ENCODE results near the gene SLC22A23. TPM values are rescaled to one million over a fixed set of nuclear protein-coding genes. Genes with fewer than 3 reads are reported as not detected.

SLC22A23 gene
- polyA plus RNA-seq, 4 donors, result 9.8 to 12.4 (median 11.4) TPM

DNA sequence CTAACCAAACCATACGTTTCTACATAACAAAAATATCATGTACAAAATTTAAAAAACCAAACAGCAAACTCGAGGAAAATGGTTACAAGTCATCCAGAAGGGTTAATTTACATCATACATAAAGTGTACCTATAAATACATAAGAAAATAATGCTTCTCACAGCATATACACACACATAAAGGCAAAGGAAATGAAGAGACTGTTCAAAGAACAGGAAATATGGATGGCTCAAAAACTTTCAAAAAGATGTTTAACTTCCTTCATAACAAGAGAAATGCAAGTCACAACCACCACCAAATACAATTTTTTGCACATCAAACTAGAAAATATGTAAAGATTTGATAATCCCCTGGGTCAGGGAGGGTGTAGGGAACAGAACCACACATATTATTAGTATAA is 7.5 kb downstream of the SLC22A23 start:
- DNase-seq (ENCODE audit: low read depth in 4 of 4, low spot score in 3 of 4), result no peak

DNA sequence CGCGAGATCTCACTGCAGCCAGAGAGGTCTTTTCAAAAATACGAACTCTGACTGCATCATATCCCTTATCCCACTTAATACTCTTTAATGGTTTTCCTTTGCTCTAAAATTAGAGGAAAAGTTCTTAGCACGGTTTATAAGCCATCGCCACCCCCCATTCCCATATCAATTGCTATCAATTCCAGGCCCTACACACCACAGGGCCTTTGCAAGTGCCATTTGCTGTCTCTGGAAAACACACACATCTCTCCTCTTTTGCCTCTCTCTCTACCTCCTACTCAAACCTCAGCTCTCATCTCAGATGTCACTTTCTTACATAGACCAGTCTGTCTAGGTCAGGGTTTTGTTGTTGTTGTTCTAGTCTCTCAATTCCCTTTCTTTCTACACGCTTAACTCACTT is 9.8 kb downstream of the SLC22A23 start:
- DNase-seq (ENCODE audit: low read depth in 4 of 4, low spot score in 3 of 4), result no peak

DNA sequence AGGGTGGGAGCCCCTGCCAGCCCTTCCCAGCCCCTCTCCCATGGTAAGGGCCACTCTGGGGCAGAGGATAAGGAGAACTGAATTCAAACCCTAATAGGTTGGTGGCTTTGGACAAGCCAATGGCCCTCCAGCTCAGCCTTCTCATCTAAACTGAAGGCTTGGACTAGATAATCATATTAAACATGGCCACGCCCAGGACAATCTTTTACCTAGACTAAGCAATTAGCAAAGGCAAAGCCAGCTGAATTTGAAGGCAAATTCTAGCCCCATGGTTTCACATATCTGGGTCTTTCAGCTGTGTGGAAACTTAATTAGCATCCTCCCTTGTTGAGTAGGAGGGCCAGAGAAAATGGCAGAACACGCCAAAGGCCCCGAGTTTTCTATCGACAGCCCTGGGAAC is 10.7 kb downstream of the SLC22A23 start:
- no peak for DNase-seq (ENCODE audit: low read depth in 4 of 4, low spot score in 3 of 4)

DNA sequence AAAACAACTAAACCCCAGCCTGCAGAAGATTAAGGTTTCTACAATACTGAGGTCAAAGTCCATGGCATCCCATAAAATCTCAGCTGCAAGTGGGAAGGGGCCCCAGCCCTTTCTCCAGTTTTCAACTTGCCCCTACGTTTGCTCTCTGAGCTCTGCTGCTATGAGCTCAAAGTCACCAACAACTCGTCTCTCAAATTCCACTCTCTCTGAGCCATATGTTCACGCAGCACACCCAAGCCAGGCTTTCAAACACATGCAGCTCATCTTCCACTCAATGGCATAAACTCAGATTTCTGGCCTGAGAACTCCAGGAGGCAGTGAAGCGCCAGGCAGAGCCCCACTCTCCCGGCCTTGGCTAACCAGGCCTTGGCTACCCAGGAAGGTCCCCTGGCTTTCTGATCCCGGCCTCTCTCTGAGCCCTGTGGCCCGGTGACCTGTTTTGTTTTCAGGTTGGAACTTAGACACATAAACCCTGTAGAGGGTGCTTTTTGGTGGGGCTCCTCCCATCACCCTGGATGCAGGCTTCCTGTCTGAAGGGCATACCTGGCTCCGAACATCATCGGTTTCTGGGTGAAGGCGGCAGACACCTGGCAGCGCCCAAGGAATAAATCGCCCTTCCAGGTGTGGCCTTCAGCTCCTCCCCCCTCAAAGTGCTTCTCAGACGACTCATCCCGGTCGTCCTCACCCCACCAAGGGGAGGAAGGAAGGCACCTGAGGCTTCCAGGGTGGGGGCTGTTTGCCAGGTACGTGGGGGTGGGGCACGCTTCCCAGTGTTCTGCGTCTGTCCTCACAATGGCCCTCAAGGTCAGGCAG is 12.4 kb downstream of the SLC22A23 start:
- no peak for DNase-seq (ENCODE audit: low read depth in 4 of 4, low spot score in 3 of 4)

DNA sequence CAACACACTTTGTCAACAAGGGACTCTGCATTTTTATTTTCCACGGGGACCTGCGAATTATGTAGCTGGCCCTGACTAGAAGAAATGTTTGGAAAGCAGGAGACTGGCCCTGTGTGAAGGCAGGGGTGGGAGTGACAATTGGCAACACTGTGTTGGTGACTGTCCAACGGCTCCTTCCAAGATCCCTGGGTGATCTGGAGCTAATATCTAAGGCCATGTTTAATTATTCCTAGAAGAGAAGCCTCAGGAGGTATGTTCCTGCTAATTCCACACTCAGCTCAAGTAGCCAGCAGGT is 13.7 kb downstream of the SLC22A23 start:
- no peak for DNase-seq (ENCODE audit: low read depth in 4 of 4, low spot score in 3 of 4)

DNA sequence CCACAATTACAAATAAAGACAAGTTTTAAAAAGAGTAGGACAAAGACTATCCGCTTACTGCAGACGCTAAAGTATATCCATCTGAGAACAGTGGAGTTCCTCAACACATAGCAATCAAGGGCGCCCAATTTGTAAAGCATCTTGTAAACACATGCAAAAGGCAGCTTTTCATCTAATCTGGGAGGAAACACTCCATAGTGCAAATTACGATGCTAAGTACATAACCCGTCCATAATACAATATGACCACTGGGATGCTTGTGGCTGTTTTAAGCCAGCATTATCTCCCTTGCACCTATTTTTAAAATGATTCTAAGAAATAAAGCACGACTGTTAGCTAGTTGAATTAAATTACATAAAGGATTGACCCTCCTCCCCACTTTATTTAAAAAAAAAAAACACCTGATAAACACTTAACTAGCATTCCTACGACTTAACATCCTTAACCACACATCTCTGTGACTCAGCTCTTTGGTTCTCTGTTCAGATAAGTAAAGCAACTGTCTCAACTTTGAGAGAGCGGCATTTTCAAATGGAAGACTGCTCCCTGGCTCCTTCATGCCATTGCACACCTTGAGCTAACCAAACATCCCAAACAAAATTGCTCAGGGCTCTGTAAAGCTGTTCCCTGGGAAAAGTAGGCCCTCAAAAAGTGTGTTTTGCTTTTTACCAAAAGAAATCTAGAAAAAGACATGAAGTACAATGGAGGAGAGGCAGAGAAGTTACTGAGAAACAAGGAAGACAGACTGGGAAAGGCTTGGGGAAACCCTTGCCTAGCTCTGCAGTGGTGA is 14.2 kb downstream of the SLC22A23 start:
- DNase-seq (ENCODE audit: low read depth in 4 of 4, low spot score in 3 of 4), result no peak

DNA sequence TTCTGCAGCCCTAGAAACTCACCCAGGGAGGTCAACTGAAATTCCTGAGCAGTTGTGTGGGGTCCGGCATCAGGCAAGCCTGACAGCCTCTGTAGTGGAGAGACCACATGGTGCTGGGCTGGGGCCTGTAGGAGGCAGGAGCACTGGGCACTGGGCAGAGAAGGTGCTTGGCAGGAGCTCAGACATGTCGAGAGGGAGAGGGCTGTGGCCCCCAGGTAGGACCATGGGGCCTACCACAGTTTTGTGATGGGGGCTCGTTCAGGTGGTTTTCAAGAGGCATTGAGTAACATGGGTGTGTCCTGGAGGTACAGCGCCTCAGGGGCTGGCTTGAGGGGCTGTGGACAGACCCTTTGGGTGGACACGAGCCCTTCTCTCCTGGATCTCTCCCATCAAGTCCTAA is 15.9 kb downstream of the SLC22A23 start:
- no peak for DNase-seq (ENCODE audit: low read depth in 4 of 4, low spot score in 3 of 4)

DNA sequence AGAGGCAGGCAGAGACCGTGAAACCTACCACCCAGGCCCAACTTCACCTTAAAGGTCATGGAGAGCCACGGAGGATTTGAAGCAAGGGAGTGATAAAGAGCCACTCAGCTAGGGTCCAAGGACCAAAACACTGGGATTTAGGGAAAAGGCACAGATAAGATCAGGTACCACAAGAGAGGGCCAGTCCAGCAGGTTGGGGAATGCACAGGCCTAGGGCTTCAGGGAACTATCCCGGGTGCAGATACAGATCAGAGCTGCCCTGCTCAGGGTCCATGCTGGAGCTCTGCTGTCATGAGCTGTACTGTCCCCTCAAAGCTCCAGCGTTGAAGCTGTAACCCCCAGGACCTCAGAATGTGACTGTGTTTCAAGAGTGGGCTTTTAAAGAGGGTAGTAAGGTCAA is 16.9 kb downstream of the SLC22A23 start:
- DNase-seq (ENCODE audit: low read depth in 4 of 4, low spot score in 3 of 4), result no peak

DNA sequence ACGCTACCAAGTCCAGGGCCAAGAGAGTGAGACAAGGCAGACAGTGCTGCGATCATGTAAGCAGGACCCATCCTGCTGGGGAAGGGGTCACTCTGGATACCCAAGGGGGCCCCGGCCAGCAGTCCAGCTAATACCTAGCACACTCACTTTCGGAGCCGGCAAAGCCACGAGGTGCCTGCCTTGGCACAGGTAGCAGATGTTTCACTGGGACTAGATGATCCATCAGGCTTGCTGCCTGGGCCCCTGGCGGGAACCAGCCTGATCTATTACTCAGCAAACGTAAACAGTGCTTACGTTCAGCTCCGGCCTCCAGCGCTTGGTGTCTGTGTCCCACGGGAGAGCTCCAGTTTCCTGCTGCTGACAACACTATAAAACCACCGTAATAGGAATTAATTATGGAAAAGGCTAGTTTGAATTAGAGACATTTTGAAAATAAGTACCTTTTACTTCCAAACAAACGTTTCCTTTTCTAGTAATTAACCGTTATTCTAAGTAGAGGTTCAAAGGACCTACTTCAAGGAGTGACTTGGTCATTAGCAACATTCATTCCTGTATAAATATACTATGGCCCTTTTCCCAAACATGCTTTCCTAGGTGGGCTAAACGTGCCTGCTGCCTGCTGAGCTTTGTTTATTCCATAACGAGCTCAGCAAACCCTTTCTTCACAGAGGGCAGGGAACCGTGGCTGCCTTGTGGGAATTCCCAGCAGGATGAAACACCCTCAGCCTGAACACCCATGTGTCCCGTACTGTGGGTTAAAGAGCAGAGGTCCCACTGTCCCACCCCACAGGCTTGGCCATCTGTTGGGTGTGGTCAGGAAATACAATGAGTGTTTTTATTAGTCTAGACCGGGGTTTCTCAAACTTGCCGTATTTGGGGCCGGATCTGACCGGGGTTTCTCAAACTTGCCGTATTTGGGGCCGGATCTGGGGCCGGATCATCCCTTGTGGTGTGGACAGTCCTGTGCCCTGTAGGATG is 18.4 kb downstream of the SLC22A23 start:
- no peak for DNase-seq (ENCODE audit: low read depth in 4 of 4, low spot score in 3 of 4)

DNA sequence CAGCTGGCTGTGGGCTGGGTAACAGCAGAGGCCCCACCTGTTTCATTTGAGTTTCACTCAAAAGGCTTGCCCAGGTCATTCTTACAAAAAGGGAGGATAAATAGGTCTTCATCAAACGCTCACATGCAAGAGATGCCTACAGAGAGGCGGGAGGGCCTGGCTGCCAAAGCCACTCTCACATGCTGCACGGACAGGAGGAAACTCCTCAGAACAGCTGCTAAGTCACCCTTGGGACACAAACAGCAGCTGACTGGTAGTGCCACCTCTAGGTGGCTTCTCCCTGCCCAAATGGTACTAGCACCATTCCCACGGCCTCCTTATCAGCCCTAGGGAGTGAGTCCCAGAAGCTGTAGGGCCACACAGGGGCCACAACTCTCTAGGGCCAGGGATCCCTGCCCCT is 23.8 kb downstream of the SLC22A23 start:
- no peak for DNase-seq (ENCODE audit: low read depth in 4 of 4, low spot score in 3 of 4)

DNA sequence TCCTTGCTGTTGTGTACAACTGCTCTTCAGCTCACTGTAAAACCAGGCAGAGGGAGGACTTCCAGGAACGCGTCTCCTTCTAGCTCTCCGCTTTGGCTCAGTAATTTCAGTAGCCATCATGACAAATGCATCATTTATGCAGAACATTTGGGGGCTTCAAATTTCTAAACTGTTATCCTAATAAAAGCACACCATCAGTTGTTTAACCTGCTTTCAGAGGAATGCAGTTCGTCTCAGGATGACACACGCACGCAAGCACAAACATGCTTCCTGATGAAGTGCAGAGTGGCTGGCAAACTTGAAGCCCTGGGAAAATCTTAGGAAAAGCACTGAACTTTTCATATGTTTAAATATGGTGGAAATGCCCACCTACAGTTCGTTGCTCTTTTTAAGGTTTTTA is 24.4 kb downstream of the SLC22A23 start:
- no peak for DNase-seq (ENCODE audit: low read depth in 4 of 4, low spot score in 3 of 4)

DNA sequence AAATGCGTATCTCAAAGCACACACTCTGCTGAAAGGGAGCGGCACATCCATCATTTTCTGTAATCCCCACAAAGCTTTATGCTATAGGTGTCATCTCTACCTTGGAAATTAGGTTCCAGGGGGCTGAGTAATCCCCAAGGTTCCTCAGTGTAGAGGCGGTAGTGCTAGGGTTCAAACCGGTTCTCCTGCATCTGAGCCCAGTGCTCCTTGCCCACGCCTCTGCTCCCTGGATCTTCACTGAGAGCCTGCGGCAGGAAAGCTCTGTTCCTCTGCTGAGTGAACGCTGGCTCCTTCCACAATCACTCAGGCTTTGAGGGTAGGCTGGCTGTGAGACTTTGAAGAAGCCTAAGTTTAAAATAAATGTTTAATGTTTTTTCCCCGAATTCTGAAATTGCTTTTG is 24.9 kb downstream of the SLC22A23 start:
- DNase-seq (ENCODE audit: low read depth in 4 of 4, low spot score in 3 of 4), result no peak

DNA sequence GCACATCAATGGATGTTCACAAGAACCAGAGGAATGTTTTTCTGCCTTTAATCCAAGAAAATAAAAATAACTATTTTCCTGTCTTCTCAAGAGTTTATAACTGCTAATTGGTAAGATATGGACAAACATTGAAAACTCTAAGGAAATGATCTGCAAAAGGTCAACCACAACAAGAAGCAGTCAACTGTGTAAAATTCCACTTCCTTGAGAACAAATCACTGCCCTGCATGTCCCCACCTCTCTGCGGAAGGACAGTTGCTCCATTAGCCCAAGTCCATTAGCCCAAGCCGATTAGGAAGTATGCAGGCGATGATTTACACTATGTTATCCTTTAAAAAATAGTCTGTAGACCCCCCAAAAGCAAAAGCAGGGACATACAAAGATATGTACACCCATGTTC is 27.6 kb downstream of the SLC22A23 start:
- no peak for DNase-seq (ENCODE audit: low read depth in 4 of 4, low spot score in 3 of 4)

DNA sequence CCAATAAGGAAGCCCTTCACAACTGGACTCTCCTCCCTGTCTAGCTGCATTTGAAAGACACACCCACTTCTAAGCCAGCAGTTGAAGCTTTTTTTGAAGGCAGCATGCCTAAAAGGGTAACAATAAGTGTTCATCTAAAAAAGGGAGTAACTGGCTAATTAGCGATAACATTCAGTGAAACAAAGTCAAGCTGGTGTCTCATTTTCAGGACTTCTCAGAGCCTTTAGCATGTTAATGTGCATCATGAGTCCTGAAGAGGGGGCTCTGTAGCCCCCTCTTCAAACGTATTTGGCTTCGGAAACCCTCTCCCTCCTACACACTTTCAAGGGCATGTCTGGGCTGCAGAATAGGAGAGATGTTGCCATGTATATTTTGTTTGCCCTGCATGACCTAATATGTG is 28.1 kb downstream of the SLC22A23 start:
- no peak for DNase-seq (ENCODE audit: low read depth in 4 of 4, low spot score in 3 of 4)

DNA sequence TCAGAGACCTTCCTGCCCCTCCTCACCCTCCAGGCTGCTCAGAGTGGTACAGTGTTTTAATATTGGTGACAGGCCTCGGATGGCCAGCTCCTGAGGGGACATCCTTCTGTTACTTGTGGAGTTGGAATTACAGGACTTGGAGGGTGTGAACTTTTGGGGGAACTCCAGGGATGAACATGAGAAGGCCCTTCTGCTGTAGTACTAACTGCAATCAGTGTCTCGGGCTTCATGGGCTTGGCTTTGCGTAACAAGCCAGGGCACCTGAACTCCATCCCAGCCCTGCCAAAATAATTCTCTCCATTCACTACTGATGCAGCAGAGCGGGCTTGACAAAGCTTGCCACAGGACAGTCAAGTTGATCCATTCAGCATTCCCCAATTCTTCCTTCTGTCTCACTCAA is 28.6 kb downstream of the SLC22A23 start:
- no peak for DNase-seq (ENCODE audit: low read depth in 4 of 4, low spot score in 3 of 4)

DNA sequence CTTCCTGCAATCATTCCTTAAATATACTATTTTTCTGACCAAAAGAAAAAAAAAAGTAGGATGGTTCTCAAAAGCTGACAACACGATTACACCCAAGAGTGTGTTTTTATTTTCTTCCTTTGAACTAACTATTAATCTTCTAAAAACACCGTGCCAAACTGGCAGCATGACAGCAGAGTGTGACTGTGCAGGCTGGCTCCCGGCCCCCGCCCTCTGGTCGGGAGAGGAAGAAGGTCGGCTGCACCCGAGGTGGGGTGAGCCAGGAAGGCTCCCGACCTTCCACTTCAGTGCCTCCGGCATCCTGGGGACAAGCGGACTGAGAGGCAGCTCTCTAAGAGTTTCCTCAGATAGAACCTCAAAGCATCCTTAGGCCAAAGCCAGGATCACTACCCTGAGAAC is 29.2 kb downstream of the SLC22A23 start:
- no peak for DNase-seq (ENCODE audit: low read depth in 4 of 4, low spot score in 3 of 4)

DNA sequence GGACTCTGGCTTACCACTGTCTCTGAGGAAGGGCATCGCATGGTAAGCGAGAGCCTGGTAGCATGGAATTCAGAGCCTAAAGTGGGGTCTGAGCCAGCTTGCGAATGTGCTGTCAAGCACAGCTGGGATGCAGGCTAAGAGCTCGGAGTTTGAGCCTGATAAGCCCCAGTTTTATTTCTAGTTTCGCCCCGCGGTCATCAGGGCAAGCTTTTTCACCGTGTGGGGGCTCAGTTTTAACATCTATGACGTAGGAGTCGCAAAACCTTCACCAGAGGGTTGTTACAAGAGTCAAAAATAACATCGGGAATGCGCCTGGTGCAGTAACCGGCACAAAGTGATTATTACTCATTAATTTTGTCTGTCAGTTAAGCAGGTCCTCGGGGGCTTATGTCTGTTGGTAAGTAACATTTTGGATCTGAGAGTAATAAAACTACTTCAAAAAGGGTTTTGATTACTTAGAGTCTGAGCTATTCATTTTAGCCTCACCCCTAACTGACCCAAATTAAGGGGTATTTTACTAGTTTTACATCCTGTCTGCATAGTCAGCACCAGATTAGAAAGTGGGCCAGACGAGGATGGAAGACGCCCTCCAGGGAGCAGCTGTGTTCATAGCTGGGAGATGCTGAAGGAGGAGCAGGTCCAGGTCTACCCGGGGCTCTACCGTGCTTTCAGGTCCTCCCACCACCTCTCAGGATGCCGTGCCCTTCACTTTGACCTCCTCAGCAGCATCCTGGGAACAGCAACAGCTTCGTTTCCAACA is 29.7 kb downstream of the SLC22A23 start:
- DNase-seq (ENCODE audit: low read depth in 4 of 4, low spot score in 3 of 4), result no peak

DNA sequence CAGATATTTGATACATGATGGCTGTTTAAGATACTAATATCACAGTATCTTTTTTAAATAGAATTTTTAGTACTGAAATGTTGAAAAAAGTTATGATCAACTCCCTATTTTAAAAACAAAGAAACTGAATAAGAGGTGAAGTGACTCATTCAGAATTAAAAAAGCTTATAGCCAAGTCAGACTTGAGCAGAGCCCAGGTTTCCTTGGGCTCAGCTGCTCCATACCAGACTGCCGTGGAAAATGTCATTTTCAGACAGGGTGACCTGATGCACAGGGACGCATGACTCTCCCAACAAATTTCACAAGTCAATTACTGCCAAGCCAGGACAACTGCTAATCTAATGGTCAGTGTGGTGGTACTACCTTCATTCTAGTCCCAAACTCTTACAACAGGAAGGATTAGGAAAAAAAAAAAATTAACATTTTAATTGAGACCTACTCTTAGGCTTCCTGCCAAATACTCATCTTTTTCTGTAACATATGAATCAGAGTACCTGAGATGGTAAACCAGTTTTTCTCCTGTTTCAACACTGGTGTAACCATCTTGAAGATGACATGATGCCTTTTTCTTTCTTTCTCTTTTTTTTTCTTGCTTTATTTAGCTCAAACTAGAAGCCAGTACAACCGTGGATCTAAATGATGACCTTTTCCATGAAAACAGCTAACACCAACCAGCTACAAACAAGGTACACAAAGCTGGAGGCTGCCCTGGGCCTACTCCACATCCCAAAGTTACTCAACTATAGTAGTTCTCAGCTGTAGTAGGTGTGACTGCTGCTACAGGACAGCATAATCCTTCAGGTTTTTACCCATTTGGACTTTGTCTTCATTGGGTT is 30.5 kb downstream of the SLC22A23 start:
- DNase-seq (ENCODE audit: low read depth in 4 of 4, low spot score in 3 of 4), result no peak

DNA sequence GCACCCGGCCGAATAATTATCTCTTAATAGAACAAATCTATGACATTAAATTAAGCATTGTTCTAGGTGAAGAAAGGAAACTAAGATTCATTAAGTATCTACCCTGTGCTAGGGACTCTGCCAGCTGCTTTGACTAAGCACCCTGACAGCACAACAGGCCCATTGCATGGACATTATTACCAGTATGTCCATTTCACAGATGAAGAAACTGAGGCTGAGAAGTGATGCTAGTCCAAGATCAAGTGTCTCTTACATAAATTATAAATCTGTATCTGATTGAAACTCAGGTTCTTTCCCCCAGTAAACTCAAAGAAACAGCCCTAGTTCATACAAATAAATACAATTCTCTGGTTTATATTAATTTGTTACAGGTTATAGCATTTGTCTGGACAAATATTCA is 31.3 kb downstream of the SLC22A23 start:
- DNase-seq (ENCODE audit: low read depth in 4 of 4, low spot score in 3 of 4), result no peak
